Neural cell (in vitro differentiated cells): ENCODE measurements around the gene TMEM92.

Experiments used
- CTCF ChIP-seq: fragments of 450-650 bp; IDR thresholded peaks from 2 replicates; pipeline ENCODE4 v1.5.1; 2014; ENCODE audit warnings: antibody characterized with exemption, mild to moderate bottlenecking, moderate library complexity; ENCODE audit not compliant: poor library complexity, severe bottlenecking
- EP300 ChIP-seq: fragments of 450-650 bp; conservative IDR thresholded peaks from 2 replicates; pipeline ENCODE4 v1.6.1; 2014; ENCODE audit warnings: antibody characterized with exemption, mild to moderate bottlenecking, moderate library complexity; ENCODE audit not compliant: poor library complexity, severe bottlenecking
- EZH2 ChIP-seq: fragments of 200-600, 300-800 bp; shearing (Covaris generic), sonication (generic); IDR thresholded peaks from 2 replicates; pipeline ENCODE4 v1.6.1; 2014; ENCODE audit warnings: antibody characterized with exemption, low read length, borderline replicate concordance, mild to moderate bottlenecking; ENCODE audit not compliant: insufficient read depth, poor library complexity, severe bottlenecking
- MXI1 ChIP-seq: fragments of 450-650 bp; conservative IDR thresholded peaks from 2 replicates; pipeline ENCODE4 v1.6.1; 2014; ENCODE audit warnings: antibody characterized with exemption, mild to moderate bottlenecking; ENCODE audit not compliant: poor library complexity, severe bottlenecking
- POLR2AphosphoS5 ChIP-seq: IDR thresholded peaks from 2 replicates; pipeline ENCODE4 v1.6.1; 2012
- REST ChIP-seq: IDR thresholded peaks from 2 replicates; pipeline ENCODE4 v1.6.1; 2012; ENCODE audit warnings: borderline replicate concordance

- no peak for TF ChIP-seq CTCF
- no peak for TF ChIP-seq MXI1
- TF ChIP-seq EZH2, result no peak
- no peak for TF ChIP-seq EP300
- TF ChIP-seq POLR2AphosphoS5, result no peak
- no peak for TF ChIP-seq REST
These were observed 9.4 kb downstream of the TMEM92 start for GRCh38 chr17:50283714-50284113.
